ENCODE measurements around the gene SCUBE3. TPM values are rescaled to one million over a fixed set of nuclear protein-coding genes. Genes with fewer than 3 reads are reported as not detected.

SCUBE3 gene
- total and polyA plus RNA-seq, 2 experiments from 2014 or later = 0.39 to 1.1 TPM

DNA sequence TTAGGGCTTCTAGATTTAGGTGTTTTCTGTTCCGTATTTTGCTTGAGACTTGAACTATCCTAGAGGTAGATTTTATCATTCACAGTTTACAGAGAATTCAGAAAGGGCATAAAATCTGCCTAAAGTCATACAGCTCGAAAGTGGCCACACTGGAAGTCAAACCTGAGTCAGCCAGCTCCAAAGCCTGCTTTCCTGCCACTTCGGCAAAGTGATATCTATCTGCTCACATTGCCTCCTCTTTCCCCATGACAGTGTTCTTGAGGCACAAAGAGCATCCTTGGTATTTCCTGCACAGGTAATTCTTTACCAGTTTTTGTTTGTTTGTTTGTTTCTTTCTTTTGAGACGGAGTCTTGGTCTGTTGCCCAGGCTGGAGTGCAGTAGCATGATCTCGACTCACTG, 19.4 kb upstream of the SCUBE3 start (continued):
- TF ChIP-seq, protein P1, sequence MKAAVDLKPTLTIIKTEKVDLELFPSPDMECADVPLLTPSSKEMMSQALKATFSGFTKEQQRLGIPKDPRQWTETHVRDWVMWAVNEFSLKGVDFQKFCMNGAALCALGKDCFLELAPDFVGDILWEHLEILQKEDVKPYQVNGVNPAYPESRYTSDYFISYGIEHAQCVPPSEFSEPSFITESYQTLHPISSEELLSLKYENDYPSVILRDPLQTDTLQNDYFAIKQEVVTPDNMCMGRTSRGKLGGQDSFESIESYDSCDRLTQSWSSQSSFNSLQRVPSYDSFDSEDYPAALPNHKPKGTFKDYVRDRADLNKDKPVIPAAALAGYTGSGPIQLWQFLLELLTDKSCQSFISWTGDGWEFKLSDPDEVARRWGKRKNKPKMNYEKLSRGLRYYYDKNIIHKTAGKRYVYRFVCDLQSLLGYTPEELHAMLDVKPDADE (IDR thresholded peaks at IDR 0.05) = no peak
- TF ChIP-seq STAT1 (IDR thresholded peaks at IDR 0.05; ENCODE audit: unreplicated experiment) = no peak
- TF ChIP-seq, protein P2, sequence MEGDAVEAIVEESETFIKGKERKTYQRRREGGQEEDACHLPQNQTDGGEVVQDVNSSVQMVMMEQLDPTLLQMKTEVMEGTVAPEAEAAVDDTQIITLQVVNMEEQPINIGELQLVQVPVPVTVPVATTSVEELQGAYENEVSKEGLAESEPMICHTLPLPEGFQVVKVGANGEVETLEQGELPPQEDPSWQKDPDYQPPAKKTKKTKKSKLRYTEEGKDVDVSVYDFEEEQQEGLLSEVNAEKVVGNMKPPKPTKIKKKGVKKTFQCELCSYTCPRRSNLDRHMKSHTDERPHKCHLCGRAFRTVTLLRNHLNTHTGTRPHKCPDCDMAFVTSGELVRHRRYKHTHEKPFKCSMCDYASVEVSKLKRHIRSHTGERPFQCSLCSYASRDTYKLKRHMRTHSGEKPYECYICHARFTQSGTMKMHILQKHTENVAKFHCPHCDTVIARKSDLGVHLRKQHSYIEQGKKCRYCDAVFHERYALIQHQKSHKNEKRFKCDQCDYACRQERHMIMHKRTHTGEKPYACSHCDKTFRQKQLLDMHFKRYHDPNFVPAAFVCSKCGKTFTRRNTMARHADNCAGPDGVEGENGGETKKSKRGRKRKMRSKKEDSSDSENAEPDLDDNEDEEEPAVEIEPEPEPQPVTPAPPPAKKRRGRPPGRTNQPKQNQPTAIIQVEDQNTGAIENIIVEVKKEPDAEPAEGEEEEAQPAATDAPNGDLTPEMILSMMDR (conservative IDR thresholded peaks at IDR 0.05; ENCODE audit: low read depth in 2 of 2) = no peak
- no peak for TF ChIP-seq NANOG (IDR thresholded peaks at IDR 0.05; ENCODE audit: borderline replicate concordance)
- no peak for TF ChIP-seq CREB1 (CRISPR knock-in tag; IDR thresholded peaks at IDR 0.05; ENCODE audit: low read depth)
- TF ChIP-seq ZNF331 (CRISPR knock-in tag; IDR thresholded peaks at IDR 0.05; ENCODE audit: low read depth) = no peak
- TF ChIP-seq ZNF114 (CRISPR knock-in tag; IDR thresholded peaks at IDR 0.05) = no peak
- TF ChIP-seq JUNB (IDR thresholded peaks at IDR 0.05; ENCODE audit: unreplicated experiment) = no peak
- TF ChIP-seq EZH2phosphoT487 (IDR thresholded peaks at IDR 0.05; ENCODE audit: unreplicated experiment) = no peak
- no peak for TF ChIP-seq EZH2 (IDR thresholded peaks at IDR 0.05; ENCODE audit: low read depth, unreplicated experiment)

DNA sequence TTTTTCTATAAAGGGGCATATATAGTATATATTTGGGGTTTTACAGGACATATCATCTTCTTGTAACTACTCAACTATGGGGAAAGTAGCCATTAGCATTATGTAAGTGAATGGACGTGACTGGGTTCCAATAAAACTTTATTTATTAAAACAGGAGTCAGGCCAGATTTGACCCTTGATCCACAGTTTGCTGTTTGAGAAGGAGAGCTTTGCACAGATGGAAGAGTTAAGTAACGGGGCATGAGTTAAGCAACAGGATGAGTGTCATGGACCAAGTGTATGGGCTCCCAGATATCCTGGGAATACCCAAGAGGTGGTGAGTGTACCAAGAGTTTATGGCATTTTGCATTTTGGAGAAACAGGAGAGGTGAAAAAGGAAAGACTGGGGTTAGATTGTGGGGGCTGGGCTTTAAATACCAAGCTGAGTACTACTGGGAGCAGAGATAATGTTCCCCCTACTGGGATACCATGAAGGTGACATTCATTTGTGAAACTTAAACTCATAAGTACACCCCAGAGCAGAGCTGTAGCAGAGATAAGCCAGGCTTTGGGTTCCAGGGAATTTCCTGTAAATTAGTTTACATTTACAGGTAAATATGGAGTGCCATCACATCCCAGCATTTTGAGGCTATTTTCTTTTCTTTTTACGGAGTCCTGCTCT, 18.5 kb upstream of the SCUBE3 start:
- no peaks in the 10 kb centered on the region; the same call in 1 of the 2 replicates for H3K4me1 ChIP-seq (ENCODE audit: insufficient read depth)
- ATAC-seq (peak; percentile 16; the same call in 1 of the 3 replicates), DNase-seq (ENCODE audit: low spot score) (no peak)
- H3K27ac Mint-ChIP-seq = no peak overlapping the region
- H3K27ac ChIP-seq (ENCODE audit: low read depth) = no peak overlapping the region
- no peak overlapping the region for H3K4me3 ChIP-seq
- H3K4me3 Mint-ChIP-seq = no peak overlapping the region
- H3K79me2 ChIP-seq (replicated peaks; ENCODE audit: insufficient read depth) = no peaks in the 10 kb centered on the region
- no peaks in the 10 kb centered on the region for H3K36me3 Mint-ChIP-seq (ENCODE audit: low read depth)
- no peak overlapping the region for H3K4me2 ChIP-seq
- peaks cover 14% of the 10 kb centered on the region for H3K4me1 Mint-ChIP-seq
- H3K36me3 ChIP-seq (ENCODE audit: insufficient read depth) = no peaks in the 10 kb centered on the region
- TF ChIP-seq, protein P3, sequence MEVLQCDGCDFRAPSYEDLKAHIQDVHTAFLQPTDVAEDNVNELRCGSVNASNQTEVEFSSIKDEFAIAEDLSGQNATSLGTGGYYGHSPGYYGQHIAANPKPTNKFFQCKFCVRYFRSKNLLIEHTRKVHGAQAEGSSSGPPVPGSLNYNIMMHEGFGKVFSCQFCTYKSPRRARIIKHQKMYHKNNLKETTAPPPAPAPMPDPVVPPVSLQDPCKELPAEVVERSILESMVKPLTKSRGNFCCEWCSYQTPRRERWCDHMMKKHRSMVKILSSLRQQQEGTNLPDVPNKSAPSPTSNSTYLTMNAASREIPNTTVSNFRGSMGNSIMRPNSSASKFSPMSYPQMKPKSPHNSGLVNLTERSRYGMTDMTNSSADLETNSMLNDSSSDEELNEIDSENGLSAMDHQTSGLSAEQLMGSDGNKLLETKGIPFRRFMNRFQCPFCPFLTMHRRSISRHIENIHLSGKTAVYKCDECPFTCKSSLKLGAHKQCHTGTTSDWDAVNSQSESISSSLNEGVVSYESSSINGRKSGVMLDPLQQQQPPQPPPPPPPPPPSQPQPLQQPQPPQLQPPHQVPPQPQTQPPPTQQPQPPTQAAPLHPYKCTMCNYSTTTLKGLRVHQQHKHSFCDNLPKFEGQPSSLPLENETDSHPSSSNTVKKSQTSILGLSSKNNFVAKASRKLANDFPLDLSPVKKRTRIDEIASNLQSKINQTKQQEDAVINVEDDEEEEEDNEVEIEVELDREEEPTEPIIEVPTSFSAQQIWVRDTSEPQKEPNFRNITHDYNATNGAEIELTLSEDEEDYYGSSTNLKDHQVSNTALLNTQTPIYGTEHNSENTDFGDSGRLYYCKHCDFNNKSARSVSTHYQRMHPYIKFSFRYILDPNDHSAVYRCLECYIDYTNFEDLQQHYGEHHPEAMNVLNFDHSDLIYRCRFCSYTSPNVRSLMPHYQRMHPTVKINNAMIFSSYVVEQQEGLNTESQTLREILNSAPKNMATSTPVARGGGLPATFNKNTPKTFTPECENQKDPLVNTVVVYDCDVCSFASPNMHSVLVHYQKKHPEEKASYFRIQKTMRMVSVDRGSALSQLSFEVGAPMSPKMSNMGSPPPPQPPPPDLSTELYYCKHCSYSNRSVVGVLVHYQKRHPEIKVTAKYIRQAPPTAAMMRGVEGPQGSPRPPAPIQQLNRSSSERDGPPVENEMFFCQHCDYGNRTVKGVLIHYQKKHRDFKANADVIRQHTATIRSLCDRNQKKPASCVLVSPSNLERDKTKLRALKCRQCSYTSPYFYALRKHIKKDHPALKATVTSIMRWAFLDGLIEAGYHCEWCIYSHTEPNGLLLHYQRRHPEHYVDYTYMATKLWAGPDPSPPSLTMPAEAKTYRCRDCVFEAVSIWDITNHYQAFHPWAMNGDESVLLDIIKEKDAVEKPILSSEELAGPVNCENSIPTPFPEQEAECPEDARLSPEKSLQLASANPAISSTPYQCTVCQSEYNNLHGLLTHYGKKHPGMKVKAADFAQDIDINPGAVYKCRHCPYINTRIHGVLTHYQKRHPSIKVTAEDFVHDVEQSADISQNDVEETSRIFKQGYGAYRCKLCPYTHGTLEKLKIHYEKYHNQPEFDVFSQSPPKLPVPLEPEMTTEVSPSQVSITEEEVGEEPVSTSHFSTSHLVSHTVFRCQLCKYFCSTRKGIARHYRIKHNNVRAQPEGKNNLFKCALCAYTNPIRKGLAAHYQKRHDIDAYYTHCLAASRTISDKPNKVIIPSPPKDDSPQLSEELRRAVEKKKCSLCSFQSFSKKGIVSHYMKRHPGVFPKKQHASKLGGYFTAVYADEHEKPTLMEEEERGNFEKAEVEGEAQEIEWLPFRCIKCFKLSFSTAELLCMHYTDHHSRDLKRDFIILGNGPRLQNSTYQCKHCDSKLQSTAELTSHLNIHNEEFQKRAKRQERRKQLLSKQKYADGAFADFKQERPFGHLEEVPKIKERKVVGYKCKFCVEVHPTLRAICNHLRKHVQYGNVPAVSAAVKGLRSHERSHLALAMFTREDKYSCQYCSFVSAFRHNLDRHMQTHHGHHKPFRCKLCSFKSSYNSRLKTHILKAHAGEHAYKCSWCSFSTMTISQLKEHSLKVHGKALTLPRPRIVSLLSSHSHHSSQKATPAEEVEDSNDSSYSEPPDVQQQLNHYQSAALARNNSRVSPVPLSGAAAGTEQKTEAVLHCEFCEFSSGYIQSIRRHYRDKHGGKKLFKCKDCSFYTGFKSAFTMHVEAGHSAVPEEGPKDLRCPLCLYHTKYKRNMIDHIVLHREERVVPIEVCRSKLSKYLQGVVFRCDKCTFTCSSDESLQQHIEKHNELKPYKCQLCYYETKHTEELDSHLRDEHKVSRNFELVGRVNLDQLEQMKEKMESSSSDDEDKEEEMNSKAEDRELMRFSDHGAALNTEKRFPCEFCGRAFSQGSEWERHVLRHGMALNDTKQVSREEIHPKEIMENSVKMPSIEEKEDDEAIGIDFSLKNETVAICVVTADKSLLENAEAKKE (CRISPR knock-in tag; IDR thresholded peaks at IDR 0.05) = no peak
- no peak for TF ChIP-seq CREB1 (CRISPR knock-in tag; IDR thresholded peaks at IDR 0.05; ENCODE audit: low read depth)
- TF ChIP-seq, protein P2 (conservative IDR thresholded peaks at IDR 0.05; ENCODE audit: low read depth in 2 of 2) = peak in 1 of 2 experiments; percentile 15; a peak in 1 of 4 replicates
- TF ChIP-seq JUNB (IDR thresholded peaks at IDR 0.05; ENCODE audit: unreplicated experiment) = no peak
- no peaks in the 10 kb centered on the region for H3F3A ChIP-seq (replicated peaks; ENCODE audit: low read depth)
- H3K27me3 Mint-ChIP-seq (ENCODE audit: insufficient read depth, low read depth, poor library complexity) = peaks cover 4% of the 10 kb centered on the region
- H3K27me3 ChIP-seq (ENCODE audit: insufficient read depth) = no peaks in the 10 kb centered on the region
- H4K20me1 ChIP-seq (replicated peaks; ENCODE audit: insufficient read depth) = no peaks in the 10 kb centered on the region
- H3K9me2 ChIP-seq (ENCODE audit: insufficient read depth) = no peaks in the 10 kb centered on the region
- no peak overlapping the region for H2AFZ ChIP-seq
- no peaks in the 10 kb centered on the region for H3K9me3 Mint-ChIP-seq

All from GM23338 (cell line).